Adrenal gland (tissue), 12 donors: ENCODE results near the gene RAB3IP. TPM values are rescaled to one million over a fixed set of nuclear protein-coding genes. Genes with fewer than 3 reads are reported as not detected.
A peak's percentile ranks its signal among the peaks of the same experiment; 100 is the strongest.

Experiments
- DNase-seq, 7 donors: peaks; one replicate each; pipeline ENCODE4 v3.0.0-alpha.2; 2019 to 2020
- H3K27ac ChIP-seq, 5 donors: fragments of 200-600 bp; sonication (generic) in 4 of 5; 1 replicate in 3 of 5; 2 replicates in 2 of 5; pipeline versions ENCODE4 v1.5.1 to v1.8.0; 2016 to 2020; ENCODE audit warnings: mild to moderate bottlenecking in 1 of 5
- H3K27me3 ChIP-seq: fragments of 200-600 bp; 2 replicates; pipeline ENCODE4 v1.8.0; 2021
- H3K36me3 ChIP-seq, 2 donors: fragments of 200-600 bp; replicated peaks in 1 of 2; 1 replicate in 1 of 2; 2 replicates in 1 of 2; pipeline versions ENCODE4 v1.5.1 to v1.8.0; 2018 to 2022
- H3K4me1 ChIP-seq, 2 donors: fragments of 200-600 bp; replicated peaks in 1 of 2; 1 replicate in 1 of 2; 2 replicates in 1 of 2; pipeline versions ENCODE4 v1.5.1 to v1.8.0; 2018 to 2021
- H3K4me3 ChIP-seq, 4 donors: fragments of 200-600 bp; sonication (generic) in 3 of 4; one replicate each; pipeline ENCODE4 v1.5.1; 2016 to 2018
- H3K9me3 ChIP-seq, 3 donors: fragments of 200-600 bp; sonication (generic) in 1 of 3; replicated peaks in 1 of 3; 1 replicate in 2 of 3; 2 replicates in 1 of 3; pipeline versions ENCODE4 v1.5.1 to v1.8.0; 2016 to 2021
- POLR2A ChIP-seq, 2 donors: fragments of 450-650 bp; IDR thresholded peaks; one replicate each; pipeline ENCODE4 v1.6.1; 2017; ENCODE audit warnings: antibody characterized with exemption in 2 of 2, mild to moderate bottlenecking in 2 of 2, moderate library complexity in 1 of 2
- WGBS, 4 donors: extraction: QIAGEN DNeasy Blood & Tissue Kit in 2 of 4; methylation state at CpG; one replicate each; pipeline versions ENCODE4 v1.1.5 to v1.1.7; 2013 to 2017; 5-methylcytosine and 5-hydroxymethylcytosine counted together
- intact Hi-C, 2 donors: fragments of 100-400 bp; cut with DNase I; formaldehyde crosslinking; loops; one replicate each; pipeline versions ENCODE4 v1.14.1 to v1.15.0; 2022 to 2023
- polyA plus RNA-seq, 3 donors: library from polyadenylated mRNA; stranded (reverse); fragments of 200-250 nt in 2 of 3; fragments of 350-450 nt in 1 of 3; fragmentation: Illumina TruSeq in 1 of 3; extraction: RNeasy Lipid Tissue Mini Kit (QIAGEN cat#74804) in 1 of 3; gene quantifications; one replicate each; pipeline ENCODE4 v1.2.3, GENCODE V29; 2013 to 2014
- total RNA-seq, 9 donors: library from RNA; depleted of rRNA in 4 of 9; stranded (reverse); fragments of >200 nt in 4 of 9; fragments of 120-200 nt in 1 of 9; fragmentation: NEBNext Ultra II Directional in 1 of 9; extraction: Animal tissue kit (Norgen Biotek cat#: 25700) in 1 of 9; gene quantifications; one replicate each; pipeline versions ENCODE4 v1.1.0 to v1.2.4, GENCODE V29; 2013 to 2023
- TF ChIP-seq, protein P1 (sequence below), 6 experiments: fragments of 450-650 bp in 4 of 6; fragments of 200-600 bp in 2 of 6; sonication (generic) in 1 of 6; IDR thresholded peaks; 1 replicate in 5 of 6; 2 replicates in 1 of 6; pipeline versions ENCODE4 v1.5.1 to v1.8.0; 2016 to 2021; ENCODE audit warnings: antibody characterized with exemption in 6 of 6, mild to moderate bottlenecking in 2 of 6, moderate library complexity in 1 of 6
- donor health status: healthy with polysubstance abuse.
- donor health status: Bipolar disorder and iron deficiency.
- donor health status: DM: yes; HTN: yes; CAD: no.
- donor health status: DM: no; HTN: no; CAD: no.
- donor health status: DM: no; HTN: no; CAD: no.
- donor health status: DM: yes; HTN: yes; CAD: no.

The RAB3IP gene
- total and polyA plus RNA-seq, 12 donors = 15.4 to 61.9 (median 27.9) TPM

DNA sequence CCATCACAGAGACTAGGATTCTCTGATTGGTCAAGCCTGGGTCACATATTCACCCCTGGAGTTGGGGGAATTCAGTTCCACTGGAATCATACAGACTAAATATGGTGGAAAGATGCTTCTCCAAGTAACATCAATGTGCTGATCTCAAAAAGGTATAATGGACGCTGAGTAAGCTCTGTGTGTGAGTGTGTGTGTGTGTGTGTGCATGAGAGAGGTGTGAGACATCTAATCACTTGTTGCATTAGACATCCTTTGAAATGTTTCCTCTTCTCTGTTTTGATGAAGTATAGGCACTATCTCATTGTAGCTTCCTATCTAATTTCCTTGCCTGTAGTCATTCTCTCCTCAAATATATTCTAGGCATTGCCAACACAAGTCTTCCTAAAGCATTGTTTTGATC is 5.0 kb upstream of the RAB3IP start:
- DNase-seq = no peak
- WGBS, 4 donors = 63 to 88% (median 79%) methylated on average over 1 of the region's 1 CpG
- Histone ChIP-seq H3K4me1 (no peaks in the 10 kb centered on the region), H3K27me3 (no peaks in the 10 kb centered on the region), H3K27ac (no peak overlapping the region), H3K4me3 (no peak overlapping the region), H3K9me3 (no peaks in the 10 kb centered on the region), H3K36me3 (no peaks in the 10 kb centered on the region)
- TF ChIP-seq, protein P1, sequence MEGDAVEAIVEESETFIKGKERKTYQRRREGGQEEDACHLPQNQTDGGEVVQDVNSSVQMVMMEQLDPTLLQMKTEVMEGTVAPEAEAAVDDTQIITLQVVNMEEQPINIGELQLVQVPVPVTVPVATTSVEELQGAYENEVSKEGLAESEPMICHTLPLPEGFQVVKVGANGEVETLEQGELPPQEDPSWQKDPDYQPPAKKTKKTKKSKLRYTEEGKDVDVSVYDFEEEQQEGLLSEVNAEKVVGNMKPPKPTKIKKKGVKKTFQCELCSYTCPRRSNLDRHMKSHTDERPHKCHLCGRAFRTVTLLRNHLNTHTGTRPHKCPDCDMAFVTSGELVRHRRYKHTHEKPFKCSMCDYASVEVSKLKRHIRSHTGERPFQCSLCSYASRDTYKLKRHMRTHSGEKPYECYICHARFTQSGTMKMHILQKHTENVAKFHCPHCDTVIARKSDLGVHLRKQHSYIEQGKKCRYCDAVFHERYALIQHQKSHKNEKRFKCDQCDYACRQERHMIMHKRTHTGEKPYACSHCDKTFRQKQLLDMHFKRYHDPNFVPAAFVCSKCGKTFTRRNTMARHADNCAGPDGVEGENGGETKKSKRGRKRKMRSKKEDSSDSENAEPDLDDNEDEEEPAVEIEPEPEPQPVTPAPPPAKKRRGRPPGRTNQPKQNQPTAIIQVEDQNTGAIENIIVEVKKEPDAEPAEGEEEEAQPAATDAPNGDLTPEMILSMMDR (IDR thresholded peaks at IDR 0.05) = no peak
- TF ChIP-seq POLR2A (IDR thresholded peaks at IDR 0.05) = no peak
- intact Hi-C loops = no loop called here

DNA sequence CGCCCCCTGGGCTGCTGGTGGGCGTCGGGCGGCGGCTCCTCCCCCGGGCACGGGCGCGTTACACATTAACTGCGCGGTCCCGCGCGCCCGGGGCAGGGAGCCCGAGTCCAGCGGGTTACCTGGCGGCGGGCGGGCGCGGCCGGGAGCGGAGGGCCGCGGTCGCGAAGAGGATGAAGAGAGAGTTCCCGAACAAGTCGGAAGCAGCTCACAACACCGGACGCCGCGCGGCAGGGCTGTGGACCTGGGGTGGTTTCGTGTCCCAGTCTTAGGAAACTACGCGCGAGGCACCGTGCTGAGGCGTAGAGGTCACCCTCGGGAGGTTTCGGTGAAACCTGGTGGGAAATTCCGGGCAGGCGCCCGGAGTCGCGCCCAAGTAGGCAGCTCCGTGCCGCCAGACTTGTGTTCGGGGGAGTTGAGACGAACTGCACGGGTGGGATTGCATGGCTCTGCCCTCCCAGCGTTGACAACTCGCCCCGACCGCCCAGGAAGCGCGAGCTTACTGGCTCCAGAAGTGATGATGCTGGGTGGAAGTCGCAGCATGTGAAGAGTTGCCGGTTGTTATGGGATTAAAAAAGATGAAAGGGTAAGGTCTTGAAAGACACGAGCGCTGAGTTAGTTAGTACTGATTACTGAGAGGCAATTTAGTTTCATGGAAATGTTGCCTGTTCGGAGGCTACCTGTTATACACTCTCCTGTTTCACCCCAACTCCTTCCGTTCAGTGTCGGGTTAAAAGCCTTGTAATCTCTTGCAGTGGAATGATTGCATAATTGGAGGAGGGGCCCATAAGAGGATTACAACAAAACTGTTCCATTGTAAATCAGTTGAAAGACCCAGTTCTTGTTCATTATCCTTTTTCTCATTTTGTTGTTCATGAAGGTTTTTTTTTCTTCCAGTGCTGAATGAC is 879 bp downstream of the RAB3IP start:
- peak in 1 of 2 donors; percentile 64 for TF ChIP-seq POLR2A (IDR thresholded peaks at IDR 0.05)
- TF ChIP-seq, protein P1 (IDR thresholded peaks at IDR 0.05) = no peak
- intact Hi-C loops = no loop called here
- Histone ChIP-seq H3K4me1 (peaks cover 0 to 7% of the 10 kb centered on the region in 2 donors), H3K4me3 (peak overlapping the region; percentile 32 to 100 (median 76)), H3K9me3 (no peaks in the 10 kb centered on the region), H3K27me3 (no peaks in the 10 kb centered on the region), H3K27ac (peak overlapping the region in 4 of 5 donors; percentile 59 to 94 (median 83)), H3K36me3 (no peaks in the 10 kb centered on the region)
- 0 to 1% (median 1%) methylated on average over 12 to 66 of the region's 66 CpGs for WGBS, 4 donors
- peak; percentile 45 to 70 (median 55) for DNase-seq

DNA sequence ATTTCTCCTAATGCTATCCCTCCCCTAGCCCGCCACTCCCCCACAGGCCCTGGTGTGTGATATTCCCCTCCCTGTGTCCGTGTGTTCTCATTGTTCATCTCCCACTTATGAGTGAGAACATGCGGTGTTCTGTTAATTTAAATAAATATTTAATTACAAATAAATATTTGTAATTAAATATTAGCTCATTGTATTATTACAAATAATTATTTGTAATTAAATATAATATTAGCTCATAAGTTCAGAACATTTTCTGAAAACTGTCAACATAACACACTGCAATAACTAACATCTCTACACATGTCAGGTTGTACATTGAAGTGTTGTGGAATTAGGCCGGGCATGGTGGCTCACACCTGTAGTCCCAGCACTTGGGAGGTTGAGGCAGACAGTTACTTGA is 5.4 kb downstream of the RAB3IP start:
- H3K4me3 ChIP-seq = no peak overlapping the region

DNA sequence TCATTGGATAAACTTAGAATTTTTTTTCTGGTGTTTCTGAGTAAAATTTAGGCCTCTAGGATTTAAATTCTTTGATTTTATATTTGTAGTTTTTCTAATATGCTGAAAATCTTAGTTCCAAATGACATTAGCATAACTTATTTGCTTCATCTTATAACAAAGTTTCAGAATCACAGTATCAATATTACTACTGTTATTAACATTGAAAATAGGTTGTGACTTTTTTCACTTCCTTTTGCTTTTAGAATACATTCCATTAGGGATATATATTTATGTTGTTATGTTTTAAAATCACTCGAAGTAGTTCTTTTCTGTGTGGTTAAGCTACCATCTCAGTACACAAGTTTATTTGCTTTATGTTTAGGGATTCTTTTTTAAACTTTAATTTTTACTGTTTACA is 12.8 kb downstream of the RAB3IP start:
- Histone ChIP-seq H3K4me1 (no peaks in the 10 kb centered on the region), H3K27ac (no peak overlapping the region), H3K27me3 (no peaks in the 10 kb centered on the region), H3K36me3 (no peaks in the 10 kb centered on the region), H3K4me3 (no peak overlapping the region), H3K9me3 (no peaks in the 10 kb centered on the region)
- WGBS, 4 donors = 79 to 95% (median 91%) methylated on average over 1 of the region's 1 CpG
- TF ChIP-seq, protein P1 (IDR thresholded peaks at IDR 0.05) = no peak
- TF ChIP-seq POLR2A (IDR thresholded peaks at IDR 0.05) = no peak
- intact Hi-C loops = no loop called here
- no peak for DNase-seq

More for the DNA sequence above, 5.4 kb downstream of the RAB3IP start:
- H3K4me1 ChIP-seq = peaks cover 0 to 7% of the 10 kb centered on the region in 2 donors
- intact Hi-C loops = no loop called here
- 90 to 98% (median 96%) methylated on average over 4 of the region's 4 CpGs for WGBS, 4 donors
- H3K27ac ChIP-seq = no peak overlapping the region
- H3K36me3 ChIP-seq = no peaks in the 10 kb centered on the region
- no peak for DNase-seq
- no peaks in the 10 kb centered on the region for H3K9me3 ChIP-seq
- H3K27me3 ChIP-seq = no peaks in the 10 kb centered on the region
- TF ChIP-seq, protein P1 (IDR thresholded peaks at IDR 0.05) = no peak
- no peak for TF ChIP-seq POLR2A (IDR thresholded peaks at IDR 0.05)
